HG02642 (cell line): Measurements from ENCODE around the gene SUGCT.

Experiments used
- ATAC-seq: cut with Tn5 transposase; IDR thresholded peaks from one replicate; pipeline ENCODE4 v1.9.1; 2021; ENCODE audit warnings: mild to moderate bottlenecking; ENCODE audit not compliant: unreplicated experiment, poor library complexity

Gene SUGCT

GRCh38 chr7:40746841-40747556, 612.2 kb downstream of the SUGCT start:
- no peak for ATAC-seq

- no peak for ATAC-seq
Measured at GRCh38 chr7:40747856-40748255, 613.1 kb downstream of the SUGCT start.

GRCh38 chr7:40749877-40750276, 615.1 kb downstream of the SUGCT start:
- ATAC-seq, result no peak

GRCh38 chr7:40753455-40753854, 618.6 kb downstream of the SUGCT start:
- ATAC-seq, result no peak

- ATAC-seq, result no peak
Measured at GRCh38 chr7:40755438-40755837, 620.6 kb downstream of the SUGCT start.

- no peak for ATAC-seq
Measured at GRCh38 chr7:40757109-40757508, 622.3 kb downstream of the SUGCT start.

GRCh38 chr7:40758590-40758989, 623.8 kb downstream of the SUGCT start:
- no peak for ATAC-seq

- no peak for ATAC-seq
Measured at GRCh38 chr7:40760293-40760964, 625.6 kb downstream of the SUGCT start.

- no peak for ATAC-seq
Measured at GRCh38 chr7:40760987-40761386, 626.2 kb downstream of the SUGCT start.

GRCh38 chr7:40761762-40762560, 627.2 kb downstream of the SUGCT start:
- no peak for ATAC-seq

GRCh38 chr7:40763319-40764287, 628.8 kb downstream of the SUGCT start:
- no peak for ATAC-seq

- ATAC-seq, result no peak
Measured at GRCh38 chr7:40765639-40766038, 630.8 kb downstream of the SUGCT start.

- ATAC-seq, result no peak
Measured at GRCh38 chr7:40772096-40772495, 637.3 kb downstream of the SUGCT start.

GRCh38 chr7:40773656-40774055, 638.9 kb downstream of the SUGCT start:
- ATAC-seq, result no peak

GRCh38 chr7:40775877-40776276, 641.1 kb downstream of the SUGCT start:
- no peak for ATAC-seq

- ATAC-seq, result no peak
Measured at GRCh38 chr7:40777730-40778312, 643.0 kb downstream of the SUGCT start.

- ATAC-seq, result no peak
Measured at GRCh38 chr7:40780460-40780859, 645.7 kb downstream of the SUGCT start.

- ATAC-seq, result no peak
Measured at GRCh38 chr7:40782836-40783235, 648.0 kb downstream of the SUGCT start.

- no peak for ATAC-seq
Measured at GRCh38 chr7:40784176-40784575, 649.4 kb downstream of the SUGCT start.

- no peak for ATAC-seq
Measured at GRCh38 chr7:40786909-40787308, 652.1 kb downstream of the SUGCT start.
